IMR-90 (cell line): ENCODE results near the gene CCR8. TPM values are rescaled to one million over a fixed set of nuclear protein-coding genes. Genes with fewer than 3 reads are reported as not detected.

Experiments
- ATAC-seq: fragments of 200-7000 bp; cut with Tn5 transposase; 2 replicates; pipeline ENCODE4 v1.9.1; 2020; ENCODE audit warnings: low read depth, mild to moderate bottlenecking, moderate library complexity
- BruUV-seq: library from RNA; stranded (reverse); fragments of 400-500 nt; replicated peaks from 2 replicates; lab custom pipeline; 2021; lab: Mats Ljungman, UMichigan
- CTCF ChIA-PET: fragments of 300-600 bp; formaldehyde crosslinking; extraction: SDS; loops from one replicate; lab custom pipeline; 2021; ENCODE audit warnings: antibody characterized with exemption; lab: Yijun Ruan, JAX
- POLR2A ChIA-PET: fragments of 300-600 bp; sonication (Branson Sonifier 250); formaldehyde crosslinking; loops from one replicate; lab custom pipeline; 2022; ENCODE audit warnings: antibody characterized with exemption; ENCODE audit not compliant: unreplicated experiment; lab: Charles Lee
- DNase-seq: peaks from one replicate; pipeline ENCODE4 v3.0.0; 2013
- H2AFZ ChIP-seq: replicated peaks from 2 replicates; pipeline ENCODE3; 2013; ENCODE audit warnings: low read length, mild to moderate bottlenecking; ENCODE audit not compliant: poor library complexity
- H2AK5ac ChIP-seq: 2 replicates; pipeline ENCODE4 v1.6.1; 2013; ENCODE audit warnings: low read depth, low read length, inconsistent platforms
- H2AK9ac ChIP-seq: replicated peaks from 2 replicates; pipeline ENCODE3; 2013; ENCODE audit warnings: mild to moderate bottlenecking, low read depth, low read length, moderate library complexity; ENCODE audit not compliant: poor library complexity
- H2BK120ac ChIP-seq: 2 replicates; pipeline ENCODE4 v1.6.1; 2013; ENCODE audit warnings: low read depth, low read length, inconsistent platforms
- H2BK15ac ChIP-seq: 3 replicates; pipeline ENCODE4 v1.6.1; 2013; ENCODE audit warnings: low read depth, low read length, inconsistent platforms
- H2BK20ac ChIP-seq: 2 replicates; pipeline ENCODE4 v1.6.1; 2013; ENCODE audit warnings: low read depth, mild to moderate bottlenecking, inconsistent platforms, low read length, moderate library complexity
- H2BK5ac ChIP-seq: 2 replicates; pipeline ENCODE4 v1.6.1; 2013; ENCODE audit warnings: mild to moderate bottlenecking, low read depth, low read length, inconsistent platforms; ENCODE audit not compliant: poor library complexity, severe bottlenecking
- H3K14ac ChIP-seq: replicated peaks from 2 replicates; pipeline ENCODE4 v1.6.1; 2013; ENCODE audit warnings: low read depth, low read length, inconsistent platforms
- H3K18ac ChIP-seq: 2 replicates; pipeline ENCODE4 v1.6.1; 2013; ENCODE audit warnings: low read depth, low read length, control low read depth
- H3K23ac ChIP-seq: 2 replicates; pipeline ENCODE4 v1.6.1; 2013; ENCODE audit warnings: low read depth, low read length, inconsistent platforms
- H3K27ac ChIP-seq: 2 replicates; pipeline ENCODE4 v1.5.1; 2013; ENCODE audit warnings: mild to moderate bottlenecking, control low read depth, low read length; ENCODE audit not compliant: insufficient read depth
- H3K27me3 ChIP-seq: 2 replicates; pipeline ENCODE4 v1.6.1; 2013; ENCODE audit warnings: low read length; ENCODE audit not compliant: control insufficient read depth, insufficient read depth
- H3K36me3 ChIP-seq: 2 replicates; pipeline ENCODE4 v1.6.1; 2013; ENCODE audit warnings: low read length, mixed read lengths; ENCODE audit not compliant: control insufficient read depth, insufficient read depth
- H3K4ac ChIP-seq: 2 replicates; pipeline ENCODE4 v1.6.1; 2013; ENCODE audit warnings: low read depth, low read length, inconsistent platforms
- H3K4me1 ChIP-seq: 2 replicates; pipeline ENCODE4 v1.6.1; 2013; ENCODE audit warnings: low read length, mixed read lengths; ENCODE audit not compliant: control insufficient read depth, insufficient read depth
- H3K4me2 ChIP-seq: 2 replicates; pipeline ENCODE4 v1.6.1; 2013; ENCODE audit warnings: low read depth, mild to moderate bottlenecking, control low read depth, low read length, moderate library complexity
- H3K4me3 ChIP-seq: 2 replicates; pipeline ENCODE4 v1.5.1; 2013; ENCODE audit warnings: low read depth, mild to moderate bottlenecking, control low read depth, low read length, moderate library complexity; ENCODE audit not compliant: insufficient read depth
- H3K56ac ChIP-seq: 2 replicates; pipeline ENCODE4 v1.6.1; 2013; ENCODE audit warnings: low read length, inconsistent platforms; ENCODE audit not compliant: insufficient read depth; ENCODE audit errors: extremely low read depth
- H3K79me1 ChIP-seq, 2 experiments: 2 replicates each; pipeline ENCODE4 v1.6.1; 2013; ENCODE audit warnings: low read length in 2 of 2, inconsistent platforms in 1 of 2, low read depth in 1 of 2
- H3K9ac ChIP-seq: 2 replicates; pipeline ENCODE4 v1.6.1; 2013; ENCODE audit warnings: low read depth, low read length, control low read depth
- H3K9me1 ChIP-seq: 2 replicates; pipeline ENCODE4 v1.6.1; 2013; ENCODE audit warnings: low read length, inconsistent platforms; ENCODE audit not compliant: insufficient read depth
- H3K9me3 ChIP-seq: 2 replicates; pipeline ENCODE4 v1.6.1; 2013; ENCODE audit warnings: low read length; ENCODE audit not compliant: control insufficient read depth, insufficient read depth
- H4K20me1 ChIP-seq: 2 replicates; pipeline ENCODE4 v1.6.1; 2013; ENCODE audit warnings: low read length, inconsistent platforms; ENCODE audit not compliant: insufficient read depth
- H4K5ac ChIP-seq: 2 replicates; pipeline ENCODE4 v1.6.1; 2013; ENCODE audit warnings: mild to moderate bottlenecking, low read depth, low read length, control low read depth
- H4K8ac ChIP-seq, 2 experiments: 2 replicates each; pipeline ENCODE4 v1.6.1; 2013; ENCODE audit warnings: low read depth in 2 of 2, low read length in 2 of 2, control low read depth in 1 of 2, inconsistent platforms in 1 of 2
- H4K91ac ChIP-seq: 2 replicates; pipeline ENCODE4 v1.6.1; 2013; ENCODE audit warnings: low read depth, low read length, inconsistent platforms; ENCODE audit not compliant: insufficient read depth
- BHLHE40 ChIP-seq: fragments of 150-350 bp; IDR thresholded peaks from 2 replicates; pipeline ENCODE4 v1.6.1; 2016; ENCODE audit warnings: mild to moderate bottlenecking, low read depth, low read length
- CEBPB ChIP-seq: IDR thresholded peaks from 2 replicates; pipeline ENCODE4 v1.6.1; 2012; ENCODE audit warnings: low read depth, low read length, improper control_type of control experiment
- MAFK ChIP-seq: IDR thresholded peaks from 2 replicates; pipeline ENCODE4 v1.6.1; 2012; ENCODE audit warnings: low read depth, low read length, improper control_type of control experiment
- MAZ ChIP-seq: IDR thresholded peaks from 2 replicates; pipeline ENCODE4 v1.6.1; 2012; ENCODE audit warnings: low read depth, mild to moderate bottlenecking, low read length, improper control_type of control experiment, moderate library complexity, borderline replicate concordance
- RCOR1 ChIP-seq: IDR thresholded peaks from 2 replicates; pipeline ENCODE4 v1.6.1; 2012; ENCODE audit warnings: mild to moderate bottlenecking, low read length, improper control_type of control experiment; ENCODE audit not compliant: insufficient replicate concordance
- WGBS, 2 experiments: methylation state at CpG; one replicate each; pipeline versions ENCODE4 v1.1.5 to v1.1.7; 2013; ENCODE audit warnings: missing lambda C conversion rate in 2 of 2; ENCODE audit not compliant: insufficient read length in 1 of 2; ENCODE audit errors: extremely low coverage in 2 of 2; 5-methylcytosine and 5-hydroxymethylcytosine counted together
- dilution Hi-C: fragments of 300-500 bp; cut with HindIII; formaldehyde crosslinking; loops from one replicate; pipeline ENCODE4 v1.14.3; 2018; ENCODE audit warnings: low sequenced_read_pairs; ENCODE audit not compliant: unreplicated experiment
- in situ Hi-C: fragments of 300-500 bp; cut with MboI; formaldehyde crosslinking; loops from 3 replicates; pipeline ENCODE4 v1.14.3; 2019; ENCODE audit warnings: low sequenced_read_pairs, inconsistent platforms, mixed read lengths
- intact Hi-C: fragments of 100-400 bp; cut with micrococcal nuclease; formaldehyde crosslinking; loops from 2 replicates; pipeline ENCODE4 v1.10.0; 2022
- polyA plus RNA-seq, 3 experiments: library from polyadenylated mRNA; depleted of rRNA; stranded (reverse); fragments of >200 nt; gene quantifications; 2 replicates each; pipeline ENCODE4 v1.2.3, GENCODE V29; 2012; ENCODE audit warnings: low replicate concordance in 1 of 3
- total RNA-seq: library from RNA; depleted of rRNA; stranded (reverse); fragments of >200 nt; gene quantifications from 2 replicates; pipeline ENCODE4 v1.2.3, GENCODE V29; 2012
- TF ChIP-seq, protein P1 (sequence below): fragments of 150-350 bp; IDR thresholded peaks from 2 replicates; pipeline ENCODE4 v1.6.1; 2016; ENCODE audit warnings: low read depth, mild to moderate bottlenecking, low read length, moderate library complexity, borderline replicate concordance

The CCR8 gene
- total and polyA plus RNA-seq, 2 of the 4 experiments (the other 2 are of a cell fraction), result not detected

DNA sequence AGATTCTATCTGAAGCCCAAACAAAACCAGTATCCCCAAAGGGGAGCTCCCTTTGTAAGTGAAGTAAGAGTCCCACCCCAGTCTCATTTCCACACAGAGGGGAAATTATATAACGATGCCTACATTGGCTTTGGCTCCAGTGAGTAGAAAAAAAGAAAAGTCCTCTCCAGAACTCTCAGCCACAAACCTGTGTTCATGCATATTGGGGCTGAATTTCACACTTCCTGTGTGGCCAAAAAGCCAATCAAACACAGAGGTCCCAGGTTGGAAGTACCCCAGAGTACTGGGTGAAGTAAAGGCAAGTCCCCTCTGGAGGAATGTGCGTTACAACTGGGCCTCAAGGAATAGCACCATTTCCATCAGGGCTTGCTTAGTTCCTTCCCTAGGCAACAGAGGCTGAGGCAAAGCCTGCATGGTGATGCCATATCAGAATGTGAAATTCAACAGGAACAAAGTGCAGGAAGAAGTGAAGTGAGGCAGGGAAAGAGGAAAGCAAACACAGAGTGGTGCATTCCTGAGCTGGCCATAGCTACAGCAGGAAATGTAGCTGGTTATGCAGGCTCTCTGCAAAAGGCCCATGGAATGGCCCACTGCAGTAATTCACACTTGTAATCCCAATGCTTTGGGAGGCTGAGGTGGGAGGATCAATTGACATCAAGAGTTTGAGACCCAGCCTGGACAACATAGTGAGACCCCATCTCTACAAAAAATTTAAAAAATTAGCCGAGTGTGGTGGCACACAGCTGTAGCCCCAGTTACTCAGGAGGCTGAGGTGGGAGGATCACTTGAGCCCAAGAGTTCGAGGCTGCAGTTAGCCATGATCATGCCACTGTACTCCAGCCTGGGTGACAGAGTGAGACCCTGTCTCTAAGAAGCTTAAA, 33.1 kb upstream of the CCR8 start:
- CTCF ChIA-PET, result interaction anchor here (0.7 to 1.4 kb wide), 2 partner anchors 10 to 170 kb away, joined by 3 to 4 read pairs; no protein-coding TSS in a partner anchor
- in situ Hi-C loops, result no loop called here

More for the DNA sequence above, 33.1 kb upstream of the CCR8 start:
- no peak for ATAC-seq
- Histone ChIP-seq H2BK20ac (no peak overlapping the region), H2BK120ac (no peak overlapping the region), H4K5ac (no peak overlapping the region), H2AK9ac (no peak overlapping the region), H3K14ac (no peak overlapping the region), H3K79me1 (no peaks in the 10 kb centered on the region), H3K4ac (no peak overlapping the region), H3K9me3 (0 out of 2 replicates have a peak, but pooled peaks cover 4% of the 10 kb centered on the region), H2AK5ac (no peak overlapping the region), H3K4me1 (no peaks in the 10 kb centered on the region), H3K56ac (no peak overlapping the region), H3K23ac (no peak overlapping the region), H3K27me3 (peaks cover 2% of the 10 kb centered on the region; the same call in 1 of the 2 replicates), H2BK5ac (no peak overlapping the region), H3K27ac (no peak overlapping the region), H4K8ac (no peak overlapping the region), H3K9me1 (no peaks in the 10 kb centered on the region), H3K4me3 (no peak overlapping the region), H3K18ac (no peak overlapping the region), H3K9ac (no peak overlapping the region), H2AFZ (no peak overlapping the region), H3K36me3 (no peaks in the 10 kb centered on the region), H3K4me2 (no peak overlapping the region), H4K20me1 (no peaks in the 10 kb centered on the region), H4K91ac (no peak overlapping the region), H2BK15ac (no peak overlapping the region)
- dilution Hi-C loops, result no loop called here
- BruUV-seq, result no TSS peak
- intact Hi-C loops, result no loop called here
- TF ChIP-seq CEBPB (no peak), MAFK (no peak), MAZ (no peak), RCOR1 (no peak), BHLHE40 (no peak)
- TF ChIP-seq, protein P1, sequence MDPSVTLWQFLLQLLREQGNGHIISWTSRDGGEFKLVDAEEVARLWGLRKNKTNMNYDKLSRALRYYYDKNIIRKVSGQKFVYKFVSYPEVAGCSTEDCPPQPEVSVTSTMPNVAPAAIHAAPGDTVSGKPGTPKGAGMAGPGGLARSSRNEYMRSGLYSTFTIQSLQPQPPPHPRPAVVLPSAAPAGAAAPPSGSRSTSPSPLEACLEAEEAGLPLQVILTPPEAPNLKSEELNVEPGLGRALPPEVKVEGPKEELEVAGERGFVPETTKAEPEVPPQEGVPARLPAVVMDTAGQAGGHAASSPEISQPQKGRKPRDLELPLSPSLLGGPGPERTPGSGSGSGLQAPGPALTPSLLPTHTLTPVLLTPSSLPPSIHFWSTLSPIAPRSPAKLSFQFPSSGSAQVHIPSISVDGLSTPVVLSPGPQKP, result no peak
- POLR2A ChIA-PET, result no interaction called here
- no peak for DNase-seq
- 83% methylated on average over 1 of the region's 4 CpGs; no CpG with 5 or more reads in 1 of the 2 experiments for WGBS, 2 experiments
